H9 (cell line): Measurements from ENCODE around the gene KDM1B. TPM values are rescaled to one million over a fixed set of nuclear protein-coding genes. Genes with fewer than 3 reads are reported as not detected.

Experiments
- DNase-seq: peaks from one replicate; pipeline ENCODE4 v3.0.0-alpha.2; 2017
- H2AFZ ChIP-seq: one replicate; pipeline ENCODE4 v1.6.1; 2013; ENCODE audit warnings: mild to moderate bottlenecking, low read length, control low read depth, moderate library complexity
- H2AK5ac ChIP-seq: 2 replicates; pipeline ENCODE4 v1.6.1; 2013; ENCODE audit warnings: low read length, control low read depth, mixed read lengths; ENCODE audit not compliant: insufficient read length
- H2BK120ac ChIP-seq: one replicate; pipeline ENCODE4 v1.6.1; 2013; ENCODE audit warnings: low read depth, mild to moderate bottlenecking, low read length, control low read depth, inconsistent platforms; ENCODE audit not compliant: poor library complexity, severe bottlenecking
- H2BK12ac ChIP-seq: 2 replicates; pipeline ENCODE4 v1.6.1; 2013; ENCODE audit warnings: low read length, control low read depth, mixed read lengths, low read depth; ENCODE audit not compliant: insufficient read length
- H2BK15ac ChIP-seq: 2 replicates; pipeline ENCODE4 v1.6.1; 2013; ENCODE audit warnings: low read depth, low read length, control low read depth
- H2BK20ac ChIP-seq: one replicate; pipeline ENCODE4 v1.6.1; 2013; ENCODE audit warnings: low read depth, mild to moderate bottlenecking, low read length, control low read depth, inconsistent platforms; ENCODE audit not compliant: poor library complexity, severe bottlenecking
- H2BK5ac ChIP-seq: 2 replicates; pipeline ENCODE4 v1.6.1; 2013; ENCODE audit warnings: low read length, control low read depth, mixed read lengths; ENCODE audit not compliant: insufficient read length
- H3K14ac ChIP-seq: 2 replicates; pipeline ENCODE4 v1.6.1; 2013; ENCODE audit warnings: low read length, control low read depth; ENCODE audit not compliant: insufficient read depth
- H3K18ac ChIP-seq: 2 replicates; pipeline ENCODE4 v1.6.1; 2013; ENCODE audit warnings: low read depth, mild to moderate bottlenecking, mixed read lengths, low read length, control low read depth; ENCODE audit not compliant: insufficient read length
- H3K23ac ChIP-seq: 2 replicates; pipeline ENCODE4 v1.6.1; 2013; ENCODE audit warnings: low read length, control low read depth, mixed read lengths, low read depth; ENCODE audit not compliant: insufficient read length
- H3K23me2 ChIP-seq: 2 replicates; pipeline ENCODE4 v1.6.1; 2013; ENCODE audit warnings: low read depth, mild to moderate bottlenecking, mixed read lengths, low read length, control low read depth; ENCODE audit not compliant: insufficient read length, poor library complexity, severe bottlenecking
- H3K27ac ChIP-seq: 2 replicates; pipeline ENCODE4 v1.5.1; 2013; ENCODE audit warnings: low read length, control low read depth, mixed read lengths, low read depth; ENCODE audit not compliant: insufficient read length
- H3K27me3 ChIP-seq: 2 replicates; pipeline ENCODE4 v1.6.1; 2013; ENCODE audit warnings: low read length, control low read depth, inconsistent platforms; ENCODE audit not compliant: insufficient read depth
- H3K4ac ChIP-seq: 2 replicates; pipeline ENCODE4 v1.6.1; 2013; ENCODE audit warnings: low read depth, mild to moderate bottlenecking, control low read depth, inconsistent platforms, low read length, moderate library complexity
- H3K4me1 ChIP-seq: 2 replicates; pipeline ENCODE4 v1.6.1; 2013; ENCODE audit warnings: low read length, control low read depth, inconsistent platforms; ENCODE audit not compliant: insufficient read depth
- H3K4me2 ChIP-seq: 2 replicates; pipeline ENCODE4 v1.6.1; 2013; ENCODE audit warnings: low read length, control low read depth, mixed read lengths; ENCODE audit not compliant: insufficient read length, insufficient read depth
- H3K56ac ChIP-seq: 2 replicates; pipeline ENCODE4 v1.6.1; 2013; ENCODE audit warnings: low read depth, mild to moderate bottlenecking, mixed read lengths, low read length, control low read depth; ENCODE audit not compliant: insufficient read length
- H3K79me1 ChIP-seq: 2 replicates; pipeline ENCODE4 v1.6.1; 2013; ENCODE audit warnings: low read depth, mild to moderate bottlenecking, moderate library complexity, low read length, control low read depth, inconsistent platforms; ENCODE audit not compliant: insufficient read depth, poor library complexity, severe bottlenecking
- H3K79me2 ChIP-seq: 2 replicates; pipeline ENCODE4 v1.6.1; 2013; ENCODE audit warnings: low read length, control low read depth, inconsistent platforms; ENCODE audit not compliant: insufficient read depth
- H3K9ac ChIP-seq: 2 replicates; pipeline ENCODE4 v1.6.1; 2013; ENCODE audit warnings: low read length, control low read depth, mixed read lengths; ENCODE audit not compliant: insufficient read length; ENCODE audit errors: extremely low read depth
- H3K9me3 ChIP-seq: one replicate; pipeline ENCODE4 v1.6.1; 2013; ENCODE audit warnings: low read depth, low read length, inconsistent platforms; ENCODE audit not compliant: control insufficient read depth
- H3T11ph ChIP-seq: one replicate; pipeline ENCODE4 v1.6.1; 2013; ENCODE audit warnings: mild to moderate bottlenecking, low read length, control low read depth, inconsistent platforms
- H4K20me1 ChIP-seq: one replicate; pipeline ENCODE4 v1.6.1; 2013; ENCODE audit not compliant: control insufficient read depth, insufficient read length, insufficient read depth
- H4K5ac ChIP-seq: 2 replicates; pipeline ENCODE4 v1.6.1; 2013; ENCODE audit warnings: low read depth, mild to moderate bottlenecking, mixed read lengths, low read length, control low read depth; ENCODE audit not compliant: insufficient read length
- H4K8ac ChIP-seq: replicated peaks from 2 replicates; pipeline ENCODE4 v1.6.1; 2013; ENCODE audit warnings: low read length, control low read depth, mixed read lengths, low read depth; ENCODE audit not compliant: insufficient read length
- H4K91ac ChIP-seq: 2 replicates; pipeline ENCODE4 v1.6.1; 2013; ENCODE audit warnings: low read depth, mild to moderate bottlenecking, moderate library complexity, mixed read lengths, low read length, control low read depth; ENCODE audit not compliant: insufficient read length
- H3K27ac Mint-ChIP-seq, 3 experiments: 2 replicates in 2 of 3; 3 replicates in 1 of 3; pipeline ENCODE4 v1.8.0; 2020 to 2021; ENCODE audit warnings: mixed read lengths in 3 of 3, mild to moderate bottlenecking in 1 of 3, moderate library complexity in 1 of 3
- H3K27me3 Mint-ChIP-seq: 2 replicates; pipeline ENCODE4 v1.8.0; 2021; ENCODE audit warnings: low read depth, mild to moderate bottlenecking, moderate library complexity, mixed read lengths
- H3K36me3 Mint-ChIP-seq, 3 experiments: 2 replicates in 2 of 3; 3 replicates in 1 of 3; pipeline ENCODE4 v1.8.0; 2020 to 2021; ENCODE audit warnings: low read depth in 3 of 3, mixed read lengths in 3 of 3; ENCODE audit not compliant: insufficient read depth in 1 of 3
- H3K4me1 Mint-ChIP-seq, 2 experiments: 2 replicates each; pipeline ENCODE4 v1.8.0; 2020; ENCODE audit warnings: mixed read lengths in 2 of 2
- H3K4me3 Mint-ChIP-seq, 2 experiments: 2 replicates in 1 of 2; 3 replicates in 1 of 2; pipeline ENCODE4 v1.8.0; 2020 to 2021; ENCODE audit warnings: mild to moderate bottlenecking in 2 of 2, mixed read lengths in 2 of 2, moderate library complexity in 1 of 2
- H3K9me3 Mint-ChIP-seq, 2 experiments: 2 replicates in 1 of 2; 3 replicates in 1 of 2; pipeline ENCODE4 v1.8.0; 2020; ENCODE audit warnings: mild to moderate bottlenecking in 2 of 2, mixed read lengths in 2 of 2, moderate library complexity in 1 of 2
- CTCF ChIP-seq: fragments of 200-600 bp; sonication (generic); conservative IDR thresholded peaks from 3 replicates; pipeline ENCODE4 v1.8.0; 2021; ENCODE audit warnings: antibody characterized with exemption, mild to moderate bottlenecking
- WGBS: extraction: QIAGEN DNeasy Blood & Tissue Kit; methylation state at CpG from one replicate; pipeline ENCODE4 v1.1.7; 2013; ENCODE audit warnings: missing lambda C conversion rate, low lambda C conversion rate, mixed read lengths; ENCODE audit not compliant: insufficient read length; ENCODE audit errors: extremely low coverage; 5-methylcytosine and 5-hydroxymethylcytosine counted together
- total RNA-seq: library from RNA; stranded (reverse); gene quantifications from 2 replicates; pipeline ENCODE4 v1.2.1, GENCODE V29; 2021

The KDM1B gene
- total RNA-seq, 1 experiment from 2014 or later: 5.4 TPM

- H3K56ac ChIP-seq: no peak overlapping the region
- no peak overlapping the region for H3K4ac ChIP-seq
- Mint-ChIP-seq H3K4me3 (no peak overlapping the region), H3K36me3 (peaks cover 9 to 47% (median 39%) of the 10 kb centered on the region in 3 experiments; a peak in 6 of 7 replicates), H3K9me3 (no peaks in the 10 kb centered on the region), H3K27me3 (no peaks in the 10 kb centered on the region), H3K4me1 (peaks cover 16 to 18% of the 10 kb centered on the region in 2 experiments), H3K27ac (peak overlapping the region in 2 of 3 experiments; percentile 50 to 58; a peak in 3 of 7 replicates)
- no peak overlapping the region for H3K18ac ChIP-seq
- no peaks in the 10 kb centered on the region for H3K9me3 ChIP-seq
- H3K23ac ChIP-seq: no peak overlapping the region
- no peak overlapping the region for H2BK12ac ChIP-seq
- H3T11ph ChIP-seq: no peak overlapping the region
- TF ChIP-seq CTCF: no peak
- H2BK15ac ChIP-seq: no peak overlapping the region
- H3K27ac ChIP-seq: no peak overlapping the region
- no peak overlapping the region for H4K5ac ChIP-seq
- H3K14ac ChIP-seq: no peak overlapping the region
- H3K23me2 ChIP-seq: no peaks in the 10 kb centered on the region
- no peaks in the 10 kb centered on the region for H3K79me1 ChIP-seq
- no peaks in the 10 kb centered on the region for H3K4me1 ChIP-seq
- H2BK5ac ChIP-seq: no peak overlapping the region
- H4K91ac ChIP-seq: no peak overlapping the region
- no peaks in the 10 kb centered on the region for H3K27me3 ChIP-seq
- H2AK5ac ChIP-seq: no peak overlapping the region
- H3K79me2 ChIP-seq: no peaks in the 10 kb centered on the region
- DNase-seq: no peak
- no peak overlapping the region for H2BK120ac ChIP-seq
- H4K8ac ChIP-seq: no peak overlapping the region
- no peak overlapping the region for H2BK20ac ChIP-seq
- H3K9ac ChIP-seq: no peak overlapping the region
- H4K20me1 ChIP-seq: no peaks in the 10 kb centered on the region
- no peak overlapping the region for H2AFZ ChIP-seq
- no peak overlapping the region for H3K4me2 ChIP-seq
- no CpG with 5 or more reads among the region's 13 CpGs for WGBS
These were observed 13.2 kb upstream of the KDM1B start for GRCh38 chr6:18141805-18142590.
